Psoas muscle (tissue), 8 donors: ENCODE data around the gene CADM4. TPM values are rescaled to one million over a fixed set of nuclear protein-coding genes. Genes with fewer than 3 reads are reported as not detected.
"Not testable (repeated sequence)": the region's sequence is repeated elsewhere in the genome, so short reads cannot be mapped to it uniquely, and the experiment has no call there.

Experiments
- ATAC-seq, 4 donors: fragments of 200-7000 bp; cut with Tn5 transposase; one replicate each; pipeline ENCODE4 v1.9.1; 2020; ENCODE audit warnings: moderate library complexity in 3 of 4, mild to moderate bottlenecking in 2 of 4
- DNase-seq, 2 donors: peaks; one replicate each; pipeline ENCODE4 v3.0.0-alpha.2; 2020
- H3K27ac ChIP-seq: fragments of 200-600 bp; one replicate; pipeline ENCODE4 v1.8.0; 2022
- H3K27me3 ChIP-seq, 3 donors: fragments of 200-600 bp in 1 of 3; one replicate each; pipeline versions ENCODE4 v1.6.1 to v1.8.0; 2013 to 2022; ENCODE audit warnings: low read length in 2 of 3, mild to moderate bottlenecking in 2 of 3, moderate library complexity in 1 of 3; ENCODE audit not compliant: insufficient read depth in 3 of 3
- H3K36me3 ChIP-seq, 2 donors: fragments of 200-600 bp in 1 of 2; one replicate each; pipeline versions ENCODE4 v1.6.1 to v1.8.0; 2013 to 2022; ENCODE audit warnings: low read depth in 1 of 2, mild to moderate bottlenecking in 1 of 2, moderate library complexity in 1 of 2; ENCODE audit not compliant: insufficient read depth in 1 of 2
- H3K4me1 ChIP-seq: fragments of 200-600 bp; one replicate; pipeline ENCODE4 v1.8.0; 2022
- H3K4me3 ChIP-seq: fragments of 200-600 bp; one replicate; pipeline ENCODE4 v1.8.0; 2022; ENCODE audit warnings: mild to moderate bottlenecking
- H3K9me3 ChIP-seq: fragments of 200-600 bp; one replicate; pipeline ENCODE4 v1.8.0; 2022
- WGBS, 3 donors: extraction: QIAGEN DNeasy Blood & Tissue Kit; methylation state at CpG; one replicate each; pipeline versions ENCODE4 v1.1.6 to v1.1.7; 2013; 5-methylcytosine and 5-hydroxymethylcytosine counted together
- intact Hi-C, 2 donors: fragments of 100-400 bp; cut with DNase I; formaldehyde crosslinking; loops; one replicate each; pipeline versions ENCODE4 v1.11.0 to v1.14.2; 2022
- polyA plus RNA-seq, 3 donors: library from polyadenylated mRNA; stranded (reverse); fragments of 200-250 nt; gene quantifications; one replicate each; pipeline ENCODE4 v1.2.3, GENCODE V29; 2013
- total RNA-seq, 4 donors: library from RNA; stranded (reverse); fragmentation: NEBNext Ultra II Directional in 2 of 4; extraction: Animal tissue kit (Norgen Biotek cat#: 25700) in 2 of 4; gene quantifications; one replicate each; pipeline versions ENCODE4 v1.2.1 to v1.2.4, GENCODE V29; 2021 to 2023
- TF ChIP-seq, protein P1 (sequence below): fragments of 200-600 bp; IDR thresholded peaks from one replicate; pipeline ENCODE4 v1.8.0; 2022; ENCODE audit warnings: antibody characterized with exemption
- donor health status: healthy with polysubstance abuse.
- donor health status: DM: no; HTN: no; CAD: no; lungs with moderate emphysema.
- donor health status: Bipolar disorder and iron deficiency.
- donor health status: healthy.
- donor health status: DM: yes; HTN: yes; CAD: no.
- donor health status: DM: no; HTN: no; CAD: no.
- donor health status: DM: no; HTN: no; CAD: no.
- donor health status: DM: yes; HTN: yes; CAD: no.

CADM4 gene
- total and polyA plus RNA-seq, 7 donors = 1.8 to 10.6 (median 4.4) TPM

DNA sequence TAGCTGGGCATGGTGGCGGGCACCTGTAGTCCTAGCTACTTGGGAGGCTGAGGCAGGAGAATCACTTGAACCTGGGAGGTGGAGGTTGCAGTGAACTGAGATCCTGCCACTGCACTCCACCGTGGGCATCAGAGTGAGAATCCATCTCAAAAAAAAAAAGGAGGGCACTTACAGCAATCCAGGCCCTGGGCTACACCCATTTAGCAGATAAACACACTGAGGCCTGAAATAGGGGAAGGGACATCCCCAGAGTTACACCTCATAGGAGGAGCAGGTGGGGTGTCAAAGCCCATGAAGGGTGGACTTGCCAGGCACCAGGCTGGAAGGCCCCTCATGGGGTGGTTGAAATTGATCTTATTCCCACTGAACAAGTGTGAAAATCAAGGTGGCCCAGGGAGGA is 44.3 kb upstream of the CADM4 start:
- ATAC-seq (no peak), DNase-seq (no peak)
- Histone ChIP-seq H3K36me3 (no peaks in the 10 kb centered on the region), H3K27ac (no peak overlapping the region), H3K27me3 (no peaks in the 10 kb centered on the region), H3K4me1 (no peaks in the 10 kb centered on the region), H3K9me3 (no peaks in the 10 kb centered on the region), H3K4me3 (no peak overlapping the region)
- intact Hi-C loops = no loop called here
- 42 to 74% (median 61%) methylated on average over 2 of the region's 2 CpGs for WGBS, 3 donors
- TF ChIP-seq, protein P1, sequence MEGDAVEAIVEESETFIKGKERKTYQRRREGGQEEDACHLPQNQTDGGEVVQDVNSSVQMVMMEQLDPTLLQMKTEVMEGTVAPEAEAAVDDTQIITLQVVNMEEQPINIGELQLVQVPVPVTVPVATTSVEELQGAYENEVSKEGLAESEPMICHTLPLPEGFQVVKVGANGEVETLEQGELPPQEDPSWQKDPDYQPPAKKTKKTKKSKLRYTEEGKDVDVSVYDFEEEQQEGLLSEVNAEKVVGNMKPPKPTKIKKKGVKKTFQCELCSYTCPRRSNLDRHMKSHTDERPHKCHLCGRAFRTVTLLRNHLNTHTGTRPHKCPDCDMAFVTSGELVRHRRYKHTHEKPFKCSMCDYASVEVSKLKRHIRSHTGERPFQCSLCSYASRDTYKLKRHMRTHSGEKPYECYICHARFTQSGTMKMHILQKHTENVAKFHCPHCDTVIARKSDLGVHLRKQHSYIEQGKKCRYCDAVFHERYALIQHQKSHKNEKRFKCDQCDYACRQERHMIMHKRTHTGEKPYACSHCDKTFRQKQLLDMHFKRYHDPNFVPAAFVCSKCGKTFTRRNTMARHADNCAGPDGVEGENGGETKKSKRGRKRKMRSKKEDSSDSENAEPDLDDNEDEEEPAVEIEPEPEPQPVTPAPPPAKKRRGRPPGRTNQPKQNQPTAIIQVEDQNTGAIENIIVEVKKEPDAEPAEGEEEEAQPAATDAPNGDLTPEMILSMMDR = no peak

- no peaks in the 10 kb centered on the region for H3K27me3 ChIP-seq
- intact Hi-C loops = no loop called here
- H3K36me3 ChIP-seq = no peaks in the 10 kb centered on the region
- no peak for DNase-seq
- H3K4me3 ChIP-seq = no peak overlapping the region
- TF ChIP-seq, protein P1 = no peak
- no peak overlapping the region for H3K27ac ChIP-seq
- no peaks in the 10 kb centered on the region for H3K4me1 ChIP-seq
- 63 to 67% (median 65%) methylated on average over 11 of the region's 11 CpGs for WGBS, 3 donors
- no peak for ATAC-seq
- H3K9me3 ChIP-seq = no peaks in the 10 kb centered on the region
Measured at GRCh38 chr19:43682824-43683661, 43.4 kb upstream of the CADM4 start.

DNA sequence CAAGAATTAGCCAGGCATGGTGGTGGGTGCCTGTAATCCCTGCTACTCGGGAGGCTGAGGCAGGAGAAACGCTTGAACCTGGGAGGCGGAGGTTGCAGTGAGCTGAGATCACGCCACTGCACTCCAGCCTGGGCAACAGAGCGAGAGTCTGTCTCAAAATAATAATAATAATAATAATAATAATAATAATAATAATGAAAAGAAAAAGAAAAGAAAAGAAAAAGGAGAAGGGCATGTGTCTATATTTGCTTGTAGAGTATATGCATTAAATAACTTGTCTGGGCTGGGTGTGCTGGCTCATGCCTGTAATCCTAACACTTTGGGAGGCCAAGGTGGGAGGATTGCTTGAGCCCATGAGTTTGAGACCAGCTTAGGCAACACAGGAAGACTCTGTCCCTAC is 42.6 kb upstream of the CADM4 start:
- 84 to 96% (median 90%) methylated on average over 5 of the region's 5 CpGs for WGBS, 3 donors
- intact Hi-C loops, H3K4me1 ChIP-seq, H3K27me3 ChIP-seq, H3K4me3 ChIP-seq, H3K36me3 ChIP-seq, ATAC-seq, H3K9me3 ChIP-seq, H3K27ac ChIP-seq, DNase-seq: not testable (repeated sequence)

- Histone ChIP-seq H3K4me1 (no peaks in the 10 kb centered on the region), H3K4me3 (no peak overlapping the region), H3K27ac (no peak overlapping the region), H3K9me3 (no peaks in the 10 kb centered on the region), H3K27me3 (peaks cover 0 to 2% (median 0%) of the 10 kb centered on the region in 3 donors), H3K36me3 (no peaks in the 10 kb centered on the region)
- DNase-seq = no peak
- intact Hi-C loops = no loop called here
- 36 to 57% (median 43%) methylated on average over 5 of the region's 5 CpGs for WGBS, 3 donors
- TF ChIP-seq, protein P1 = no peak
- no peak for ATAC-seq
Measured at GRCh38 chr19:43681821-43682220, 42.2 kb upstream of the CADM4 start.

DNA sequence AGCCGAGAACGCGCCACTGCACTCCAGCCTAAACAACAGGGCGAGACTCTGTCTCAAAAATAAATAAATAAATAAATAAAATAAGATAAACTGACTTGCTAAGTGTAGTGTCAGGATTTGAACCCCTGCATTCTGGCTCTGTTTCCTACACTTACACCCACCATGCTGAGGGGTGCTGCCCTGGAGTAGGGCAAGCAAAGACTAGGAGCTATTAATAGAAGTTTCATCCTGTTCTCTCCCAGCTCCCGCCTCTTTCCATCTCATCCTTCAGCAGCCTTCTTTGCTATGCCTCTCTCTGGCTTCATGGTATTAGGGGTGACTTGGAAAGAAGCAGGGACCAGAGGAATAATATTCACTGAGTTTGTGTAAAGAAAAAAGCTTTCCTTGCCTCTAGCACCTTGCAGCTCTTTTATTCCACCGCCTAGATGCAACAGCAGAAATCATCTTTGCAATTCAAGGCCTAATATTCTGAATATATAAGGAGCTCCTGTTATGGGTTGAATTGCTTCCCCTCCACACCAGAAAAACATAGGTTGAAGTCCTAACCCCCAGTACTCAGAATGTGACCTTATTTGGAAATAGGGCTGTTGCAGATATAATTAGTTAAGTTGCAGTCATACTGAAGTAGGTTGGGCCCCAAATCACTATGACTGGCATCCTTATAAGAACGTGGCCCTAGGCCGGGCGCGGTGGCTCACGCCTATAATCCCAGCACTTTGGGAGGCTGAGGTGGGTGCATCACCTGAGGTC is 39.0 kb upstream of the CADM4 start:
- no peaks in the 10 kb centered on the region for H3K9me3 ChIP-seq
- 92 to 94% (median 92%) methylated on average over 11 of the region's 11 CpGs for WGBS, 3 donors
- TF ChIP-seq, protein P1 = no peak
- intact Hi-C loops = no loop called here
- no peak for DNase-seq
- no peaks in the 10 kb centered on the region for H3K4me1 ChIP-seq
- no peak for ATAC-seq
- H3K4me3 ChIP-seq = no peak overlapping the region
- H3K27me3 ChIP-seq = peaks cover 0 to 15% (median 2%) of the 10 kb centered on the region in 3 donors
- no peaks in the 10 kb centered on the region for H3K36me3 ChIP-seq
- H3K27ac ChIP-seq = no peak overlapping the region
